DND-41 (cell line): ENCODE data around the gene AICDA.

Experiments used
- CTCF ChIP-seq: IDR thresholded peaks from 2 replicates; pipeline ENCODE4 v1.5.1; 2012; ENCODE audit warnings: borderline replicate concordance, low read length, moderate library complexity, mild to moderate bottlenecking; ENCODE audit not compliant: poor library complexity, severe bottlenecking; ENCODE audit errors: extremely low read depth
- EZH2 ChIP-seq: IDR thresholded peaks from 3 replicates; pipeline ENCODE4 v1.6.1; 2012; ENCODE audit warnings: borderline replicate concordance, low read depth, mild to moderate bottlenecking, moderate library complexity, low read length, inconsistent platforms; ENCODE audit not compliant: severe bottlenecking

- no peak for TF ChIP-seq CTCF
- no peak for TF ChIP-seq EZH2
Measured at GRCh38 chr12:8639936-8640335, 27.3 kb upstream of the AICDA start.
